ENCODE measurements around the gene SNRK. TPM values are rescaled to one million over a fixed set of nuclear protein-coding genes. Genes with fewer than 3 reads are reported as not detected.

Gene SNRK
- total RNA-seq, 1 donor from 2014 or later: 26.1 TPM

DNA sequence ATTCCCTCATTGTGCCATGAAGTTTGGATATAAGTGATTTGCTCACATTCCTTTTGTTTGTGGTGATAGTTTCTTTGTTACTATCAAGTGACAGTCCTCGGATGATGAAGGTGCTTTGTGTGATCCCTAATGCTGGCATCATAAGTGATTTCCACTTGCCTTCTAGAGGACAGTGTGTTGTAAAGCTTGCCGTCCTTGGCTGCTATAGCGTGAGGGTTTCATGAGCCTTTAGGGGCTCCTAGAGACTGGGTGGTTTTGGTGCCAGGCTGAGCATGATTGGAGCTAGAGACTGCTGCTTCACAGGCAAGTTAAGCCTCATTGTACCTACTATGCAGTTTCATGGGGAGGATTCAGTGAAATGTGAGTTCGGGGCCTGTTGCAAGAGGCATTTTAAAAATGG is 12.4 kb downstream of the SNRK start:
- Mint-ChIP-seq H3K4me3 (no peak overlapping the region), H3K36me3 (peaks cover 17% of the 10 kb centered on the region), H3K4me1 (no peaks in the 10 kb centered on the region), H3K9me3 (no peaks in the 10 kb centered on the region), H3K27ac (peak overlapping the region; percentile 73), H3K27me3 (ENCODE audit: insufficient read depth, low read depth) (no peaks in the 10 kb centered on the region)
- Histone ChIP-seq H4K20me1 (ENCODE audit: low read depth) (peaks cover 65% of the 10 kb centered on the region), H3K4me1 (no peaks in the 10 kb centered on the region), H3K27me3 (no peaks in the 10 kb centered on the region), H3K79me2 (ENCODE audit: low read depth) (peaks cover 86% of the 10 kb centered on the region), H2AFZ (replicated peaks) (no peak overlapping the region), H3K36me3 (peaks cover 3% of the 10 kb centered on the region), H3K27ac (no peak overlapping the region), H3K4me2 (no peak overlapping the region), H3K9ac (no peak overlapping the region), H3K4me3 (no peak overlapping the region), H3K9me3 (ENCODE audit: low read depth) (no peaks in the 10 kb centered on the region), H3F3A (ENCODE audit: low read depth) (no peaks in the 10 kb centered on the region)
- TF ChIP-seq EZH2 (IDR thresholded peaks at IDR 0.05): no peak
- TF ChIP-seq, protein P1, sequence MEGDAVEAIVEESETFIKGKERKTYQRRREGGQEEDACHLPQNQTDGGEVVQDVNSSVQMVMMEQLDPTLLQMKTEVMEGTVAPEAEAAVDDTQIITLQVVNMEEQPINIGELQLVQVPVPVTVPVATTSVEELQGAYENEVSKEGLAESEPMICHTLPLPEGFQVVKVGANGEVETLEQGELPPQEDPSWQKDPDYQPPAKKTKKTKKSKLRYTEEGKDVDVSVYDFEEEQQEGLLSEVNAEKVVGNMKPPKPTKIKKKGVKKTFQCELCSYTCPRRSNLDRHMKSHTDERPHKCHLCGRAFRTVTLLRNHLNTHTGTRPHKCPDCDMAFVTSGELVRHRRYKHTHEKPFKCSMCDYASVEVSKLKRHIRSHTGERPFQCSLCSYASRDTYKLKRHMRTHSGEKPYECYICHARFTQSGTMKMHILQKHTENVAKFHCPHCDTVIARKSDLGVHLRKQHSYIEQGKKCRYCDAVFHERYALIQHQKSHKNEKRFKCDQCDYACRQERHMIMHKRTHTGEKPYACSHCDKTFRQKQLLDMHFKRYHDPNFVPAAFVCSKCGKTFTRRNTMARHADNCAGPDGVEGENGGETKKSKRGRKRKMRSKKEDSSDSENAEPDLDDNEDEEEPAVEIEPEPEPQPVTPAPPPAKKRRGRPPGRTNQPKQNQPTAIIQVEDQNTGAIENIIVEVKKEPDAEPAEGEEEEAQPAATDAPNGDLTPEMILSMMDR (IDR thresholded peaks at IDR 0.05): no peak
- TF ChIP-seq EZH2phosphoT487 (IDR thresholded peaks at IDR 0.05): no peak
- DNase-seq (ENCODE audit: low spot score): no peak

DNA sequence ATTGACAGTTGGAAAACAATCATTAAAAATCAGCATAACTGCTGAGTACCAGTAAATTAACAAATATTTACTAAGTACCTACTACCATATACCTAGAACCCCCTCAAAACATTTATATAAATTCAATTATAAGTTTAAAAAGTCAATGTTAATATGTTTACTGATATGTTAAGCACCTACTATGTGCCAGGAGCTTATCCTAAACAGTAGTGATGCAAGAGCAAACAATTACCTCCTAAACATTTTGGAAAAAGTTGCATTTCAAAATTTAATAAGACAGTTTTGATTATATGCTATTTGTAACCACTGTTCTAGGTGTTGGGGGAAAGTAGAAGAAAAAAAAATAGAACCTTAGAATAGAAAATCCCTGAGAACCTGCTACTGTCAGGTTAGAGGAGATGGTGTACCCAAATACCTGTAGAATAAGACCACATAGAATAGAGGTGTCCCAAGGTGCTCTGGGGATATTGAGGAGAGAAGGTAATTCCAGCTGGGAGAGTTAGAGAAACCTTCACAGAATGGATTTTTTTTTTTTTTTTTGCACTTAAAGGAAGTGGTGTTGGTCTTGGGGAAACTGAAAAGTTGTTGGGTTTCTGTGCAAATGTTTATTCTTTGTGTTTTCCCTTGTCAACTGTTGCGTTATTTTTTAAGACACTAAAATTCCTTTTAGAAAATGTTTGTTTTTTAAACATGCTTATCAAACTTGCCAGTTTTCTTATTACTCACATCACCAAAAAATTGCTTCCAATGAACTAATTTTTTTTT is 16.0 kb downstream of the SNRK start:
- Histone ChIP-seq H3K9ac (no peak overlapping the region), H3K9me3 (ENCODE audit: low read depth) (no peaks in the 10 kb centered on the region), H2AFZ (replicated peaks) (no peak overlapping the region), H3K79me2 (ENCODE audit: low read depth) (peaks cover 65% of the 10 kb centered on the region), H4K20me1 (ENCODE audit: low read depth) (peaks cover 34% of the 10 kb centered on the region), H3K27me3 (no peaks in the 10 kb centered on the region), H3K27ac (no peak overlapping the region), H3F3A (ENCODE audit: low read depth) (no peaks in the 10 kb centered on the region), H3K4me3 (no peak overlapping the region), H3K4me2 (no peak overlapping the region), H3K36me3 (peaks cover 3% of the 10 kb centered on the region), H3K4me1 (no peaks in the 10 kb centered on the region)
- Mint-ChIP-seq H3K36me3 (peaks cover 18% of the 10 kb centered on the region), H3K27ac (no peak overlapping the region), H3K4me1 (no peaks in the 10 kb centered on the region), H3K9me3 (no peaks in the 10 kb centered on the region), H3K4me3 (no peak overlapping the region), H3K27me3 (ENCODE audit: insufficient read depth, low read depth) (no peaks in the 10 kb centered on the region)
- DNase-seq (ENCODE audit: low spot score): no peak
- no peak for TF ChIP-seq EZH2phosphoT487 (IDR thresholded peaks at IDR 0.05)
- TF ChIP-seq, protein P1 (IDR thresholded peaks at IDR 0.05): no peak
- no peak for TF ChIP-seq EZH2 (IDR thresholded peaks at IDR 0.05)

DNA sequence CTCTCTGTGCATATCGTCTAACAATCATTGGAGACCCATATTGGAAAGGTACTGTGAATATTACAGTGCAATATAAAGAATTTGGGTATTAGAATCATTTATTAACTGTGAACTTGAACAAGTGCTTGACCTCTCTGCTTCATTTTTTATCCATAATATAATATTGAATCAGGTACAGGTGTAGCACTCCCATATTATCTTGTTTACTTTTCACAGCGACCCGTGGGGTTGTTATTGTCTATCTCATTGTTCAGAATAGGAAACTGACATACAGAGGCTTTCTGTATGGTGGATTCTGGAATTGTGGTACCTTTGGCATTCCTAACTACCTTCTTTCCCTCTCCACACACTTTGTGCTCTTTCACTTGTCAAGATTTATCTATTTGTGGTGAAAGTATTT is 17.8 kb downstream of the SNRK start:
- Mint-ChIP-seq H3K27ac (no peak overlapping the region), H3K4me3 (no peak overlapping the region), H3K4me1 (no peaks in the 10 kb centered on the region), H3K27me3 (ENCODE audit: insufficient read depth, low read depth) (no peaks in the 10 kb centered on the region), H3K9me3 (no peaks in the 10 kb centered on the region), H3K36me3 (peaks cover 30% of the 10 kb centered on the region)
- DNase-seq (ENCODE audit: low spot score): no peak
- H2AFZ ChIP-seq (replicated peaks): no peak overlapping the region
- no peaks in the 10 kb centered on the region for H3K4me1 ChIP-seq
- H3K9me3 ChIP-seq (ENCODE audit: low read depth): no peaks in the 10 kb centered on the region
- peaks cover 3% of the 10 kb centered on the region for H3K36me3 ChIP-seq
- H3K4me3 ChIP-seq: no peak overlapping the region
- no peaks in the 10 kb centered on the region for H3F3A ChIP-seq (ENCODE audit: low read depth)
- H3K9ac ChIP-seq: no peak overlapping the region
- H3K27ac ChIP-seq: no peak overlapping the region
- H4K20me1 ChIP-seq (ENCODE audit: low read depth): peaks cover 16% of the 10 kb centered on the region
- H3K79me2 ChIP-seq (ENCODE audit: low read depth): peaks cover 55% of the 10 kb centered on the region
- TF ChIP-seq, protein P1 (IDR thresholded peaks at IDR 0.05): no peak
- TF ChIP-seq EZH2phosphoT487 (IDR thresholded peaks at IDR 0.05) (no peak), EZH2 (IDR thresholded peaks at IDR 0.05) (no peak)
- H3K4me2 ChIP-seq: no peak overlapping the region
- no peaks in the 10 kb centered on the region for H3K27me3 ChIP-seq

All from neural progenitor cell (in vitro differentiated cells).